Iris pigment epithelial cell (primary cell): ENCODE measurements around the gene NXT1.

Source experiments
- DNase-seq: peaks from one replicate; pipeline ENCODE4 v3.0.0-alpha.2; 2011; ENCODE audit warnings: low read depth

NXT1 gene

DNA sequence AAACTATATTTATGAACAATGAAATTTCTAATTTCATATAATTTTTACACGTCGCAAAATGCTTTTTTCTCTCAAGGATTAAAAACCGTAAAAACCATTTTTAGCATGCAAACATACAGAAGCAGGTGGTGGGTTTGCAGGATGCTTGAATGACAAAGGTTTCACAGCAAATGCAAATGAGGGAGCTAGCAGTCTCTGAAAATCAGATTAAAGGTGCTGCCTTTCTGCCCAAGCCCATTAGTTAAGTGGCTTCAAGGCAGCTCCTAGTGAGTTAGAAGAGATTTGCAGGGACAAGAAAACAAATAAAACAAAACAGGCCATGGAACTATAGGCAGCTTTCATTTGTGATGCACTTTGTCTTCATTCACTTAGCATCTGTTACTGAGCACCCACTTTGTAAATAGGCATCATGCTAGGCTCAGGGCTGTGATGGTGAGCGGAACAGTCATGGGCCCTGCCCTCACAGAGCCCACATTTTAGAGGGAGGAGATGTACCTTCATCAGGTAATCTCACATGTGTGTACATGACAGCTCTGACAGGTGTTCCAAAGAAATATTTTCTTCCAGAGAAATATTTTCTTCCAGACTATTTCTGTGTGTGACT lies 41.2 kb downstream of the NXT1 start:
- DNase-seq: no peak

DNA sequence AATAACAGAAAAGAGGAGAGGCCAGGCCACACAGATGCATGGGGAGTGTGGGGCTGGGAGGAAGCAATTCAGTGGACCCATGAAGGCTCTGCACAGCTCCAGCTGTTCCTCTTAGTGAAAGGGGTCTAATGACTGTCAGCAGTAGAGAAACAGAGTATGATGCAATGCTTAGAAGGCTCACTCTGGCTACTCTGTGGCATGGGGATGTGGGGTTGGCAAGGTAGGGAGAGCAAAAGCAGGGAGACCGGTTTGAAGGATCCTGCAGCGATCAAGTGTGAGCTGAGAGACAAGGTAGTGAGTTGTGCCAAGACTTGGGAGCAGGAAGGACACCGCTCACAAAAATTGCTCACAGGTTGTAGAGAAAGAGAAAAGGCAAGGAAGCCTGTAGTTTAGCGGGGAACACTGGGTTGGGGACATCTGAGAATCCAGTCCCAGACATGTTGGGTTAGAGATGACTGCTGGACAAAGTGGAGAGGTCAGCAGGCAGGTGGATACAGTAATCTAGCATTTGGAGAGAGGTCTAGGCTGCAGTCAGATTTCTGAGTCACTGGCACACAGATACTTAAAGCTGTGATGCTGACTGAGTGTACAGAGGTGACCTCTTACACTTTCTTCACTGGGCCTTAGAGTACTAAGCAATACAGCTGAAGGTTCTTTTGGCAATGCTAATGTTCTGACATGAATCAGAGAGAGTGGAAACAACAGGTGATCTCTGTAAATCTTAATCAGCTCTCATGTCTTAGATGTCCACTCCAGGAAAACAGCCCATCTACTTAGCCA lies 43.6 kb downstream of the NXT1 start:
- peak; percentile 26 for DNase-seq

DNA sequence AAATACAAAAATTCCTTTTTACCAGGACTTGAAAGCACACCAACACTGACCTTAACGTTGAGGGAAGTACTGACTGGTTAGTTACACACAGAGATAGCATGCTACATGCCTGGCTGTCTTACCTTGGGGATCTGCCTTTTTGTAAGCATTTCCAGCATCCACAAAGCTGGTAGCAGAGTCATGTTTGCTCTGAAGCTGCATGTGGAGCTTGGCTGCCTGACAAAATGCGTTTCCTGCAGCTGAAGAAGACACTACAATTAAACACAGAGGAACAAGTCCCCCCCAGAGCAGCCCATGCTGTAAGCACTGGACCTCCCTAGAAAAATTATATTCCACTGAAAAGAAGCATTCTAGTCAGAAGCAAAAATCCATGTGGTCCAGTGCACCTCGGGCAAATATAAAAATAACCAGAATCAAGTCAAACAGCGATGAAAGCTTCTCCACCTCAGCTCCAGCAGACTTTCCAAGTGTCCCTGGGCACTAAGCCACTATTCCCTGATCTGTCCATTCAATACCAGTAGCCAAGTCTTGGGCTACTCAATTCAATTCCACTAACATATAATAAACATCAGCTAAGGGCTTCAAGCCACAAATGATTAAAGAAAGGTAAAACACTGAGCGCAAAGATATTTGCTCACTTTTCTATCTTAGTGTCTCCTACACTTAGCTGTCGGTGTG lies 46.5 kb downstream of the NXT1 start:
- peak; percentile 25 for DNase-seq

DNA sequence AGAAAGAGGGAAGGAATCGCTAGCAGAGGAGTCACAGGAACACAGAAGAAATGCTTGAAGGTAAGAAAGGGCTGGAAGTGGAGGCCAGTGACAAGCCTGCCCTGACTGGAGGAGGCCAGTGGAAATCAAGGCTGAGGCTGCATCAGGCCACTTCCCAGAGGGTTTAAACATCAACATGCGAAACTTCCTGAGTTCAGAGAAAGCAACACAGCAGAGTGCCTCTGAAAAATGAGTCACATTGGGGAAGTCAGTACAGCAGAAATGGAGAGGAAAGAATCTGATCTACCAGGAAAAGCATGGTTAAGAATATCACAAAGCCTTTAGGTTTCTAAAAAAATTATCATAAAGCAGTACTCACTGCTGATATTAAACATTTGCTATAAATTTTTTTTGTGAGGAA lies 47.4 kb downstream of the NXT1 start:
- peak; percentile 79 for DNase-seq

DNA sequence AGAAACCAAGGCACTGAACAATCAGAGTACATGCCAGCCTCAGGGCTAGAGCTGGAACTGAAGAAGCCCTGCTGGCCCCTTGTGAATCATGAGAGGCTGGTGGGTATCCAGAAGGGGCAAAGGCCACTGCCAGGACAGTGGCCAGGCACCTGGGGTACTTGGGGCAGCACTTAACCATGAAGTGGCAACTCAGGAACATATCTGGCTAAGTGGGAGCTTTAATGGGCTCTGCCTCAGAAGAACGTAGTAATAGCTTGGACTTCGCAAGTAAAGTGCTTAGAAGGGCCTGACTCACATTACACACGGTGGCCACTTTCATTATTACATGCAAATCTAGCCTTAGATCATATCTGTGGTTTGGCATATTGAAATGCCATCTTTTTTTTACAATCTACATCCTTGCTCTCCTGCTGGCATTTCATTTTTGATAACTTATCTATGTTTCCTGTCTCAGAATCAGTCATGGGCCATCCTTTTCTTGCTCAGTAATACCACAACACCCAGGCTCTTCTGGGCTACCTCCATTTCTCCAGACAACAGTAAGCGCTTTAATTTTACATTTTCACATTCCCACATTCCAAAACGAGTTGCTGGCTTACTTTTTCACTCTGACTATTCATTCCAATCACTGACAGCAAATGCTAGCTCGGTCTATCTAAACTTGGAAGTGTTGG lies 49.1 kb downstream of the NXT1 start:
- peak; percentile 72 for DNase-seq

DNA sequence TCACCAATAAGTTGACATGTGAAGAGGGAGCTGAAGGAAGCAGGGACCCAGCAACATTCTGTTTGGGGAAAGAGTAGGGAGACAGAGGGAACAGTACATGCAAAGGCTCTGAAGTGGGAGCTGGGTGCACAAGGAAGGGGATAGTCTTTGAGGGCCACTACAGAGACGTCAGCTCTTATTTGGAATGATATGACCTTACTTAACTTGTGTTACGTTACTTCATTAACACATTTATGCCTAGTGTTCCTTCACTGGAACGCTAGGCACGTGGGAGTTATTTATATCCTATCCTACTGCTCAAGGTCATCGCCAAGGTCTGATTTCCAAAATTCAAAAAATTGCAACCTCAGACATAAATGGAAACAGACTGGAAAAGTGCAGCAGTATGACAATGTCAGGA lies 50.5 kb downstream of the NXT1 start:
- no peak for DNase-seq

DNA sequence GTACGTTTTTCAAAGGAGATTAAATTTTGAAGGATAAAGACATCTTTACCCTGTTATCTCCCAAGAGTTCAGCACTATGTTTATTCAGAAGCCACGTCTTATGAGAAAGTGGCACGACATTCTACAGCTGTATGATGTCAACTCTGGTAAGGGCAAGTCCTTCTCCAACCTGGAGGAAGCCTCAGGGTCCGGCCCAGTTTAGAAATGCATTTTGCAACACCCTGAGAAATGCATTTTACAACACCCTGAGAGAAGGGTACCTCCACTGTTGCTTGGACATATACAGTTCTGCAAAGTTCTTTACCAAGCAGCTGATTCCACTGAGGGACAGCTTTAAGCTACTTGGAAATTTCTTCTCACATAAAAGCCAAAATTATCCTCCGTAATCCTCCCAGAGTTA lies 53.2 kb downstream of the NXT1 start:
- peak; percentile 11 for DNase-seq

DNA sequence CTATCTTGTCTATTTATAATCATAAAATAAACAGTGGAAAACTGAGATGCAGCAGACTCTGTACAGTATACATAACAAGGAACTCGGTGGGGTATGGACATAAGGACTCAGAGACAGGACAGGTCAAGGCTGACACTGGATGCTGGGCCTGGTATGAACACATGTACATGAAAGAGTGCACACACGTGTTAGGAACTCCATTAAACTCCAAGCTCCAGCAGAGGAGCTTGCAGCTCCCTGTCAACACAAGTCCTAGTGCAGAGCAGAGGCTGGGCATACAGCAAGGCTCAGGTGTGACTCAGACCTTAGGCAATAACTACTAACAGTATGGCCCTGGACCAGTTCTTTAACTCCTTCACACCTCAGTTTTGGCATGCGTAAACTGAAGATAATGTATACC lies 53.6 kb downstream of the NXT1 start:
- DNase-seq: peak; percentile 82
